Lung (tissue), 12 donors: ENCODE measurements around the gene ACSF2. TPM values are rescaled to one million over a fixed set of nuclear protein-coding genes. Genes with fewer than 3 reads are reported as not detected.

Source experiments
- ATAC-seq: fragments of 200-7000 bp; cut with Tn5 transposase; one replicate; pipeline ENCODE4 v1.9.1; 2020; ENCODE audit warnings: moderate number of reproducible peaks; ENCODE audit not compliant: insufficient read depth, low FRiP score
- DNase-seq, 3 donors: peaks; one replicate each; pipeline ENCODE4 v3.0.0-alpha.2; 2013 to 2017
- H3K27ac ChIP-seq, 2 donors: one replicate each; pipeline ENCODE4 v1.5.1; 2013; ENCODE audit warnings: mild to moderate bottlenecking in 2 of 2, moderate library complexity in 2 of 2, control low read depth in 1 of 2, inconsistent platforms in 1 of 2, low read depth in 1 of 2, low read length in 1 of 2
- H3K27me3 ChIP-seq, 3 donors: one replicate each; pipeline ENCODE4 v1.5.1; 2013; ENCODE audit warnings: low read length in 2 of 3; ENCODE audit not compliant: control insufficient read depth in 3 of 3, insufficient read depth in 3 of 3
- H3K36me3 ChIP-seq, 4 donors: one replicate each; pipeline ENCODE4 v1.5.1; 2013; ENCODE audit warnings: low read length in 4 of 4, mild to moderate bottlenecking in 1 of 4, moderate library complexity in 1 of 4; ENCODE audit not compliant: control insufficient read depth in 4 of 4, insufficient read depth in 4 of 4
- H3K4me1 ChIP-seq, 5 donors: one replicate each; pipeline ENCODE4 v1.5.1; 2013; ENCODE audit warnings: low read length in 5 of 5, mild to moderate bottlenecking in 2 of 5, moderate library complexity in 1 of 5; ENCODE audit not compliant: control insufficient read depth in 5 of 5, insufficient read depth in 5 of 5
- H3K4me3 ChIP-seq: one replicate; pipeline ENCODE4 v1.5.1; 2013; ENCODE audit warnings: mild to moderate bottlenecking, control low read depth, moderate library complexity
- H3K9ac ChIP-seq, 2 donors: one replicate each; pipeline ENCODE4 v1.5.1; 2013; ENCODE audit warnings: low read length in 2 of 2, control low read depth in 1 of 2; ENCODE audit not compliant: insufficient read depth in 1 of 2
- H3K9me3 ChIP-seq, 4 donors: one replicate each; pipeline ENCODE4 v1.5.1; 2013; ENCODE audit warnings: low read length in 3 of 4, mild to moderate bottlenecking in 1 of 4, moderate library complexity in 1 of 4; ENCODE audit not compliant: control insufficient read depth in 4 of 4, insufficient read depth in 3 of 4
- WGBS, 2 donors: extraction: QIAGEN DNeasy Blood & Tissue Kit; methylation state at CpG; one replicate each; pipeline ENCODE4 v1.1.7; 2013; 5-methylcytosine and 5-hydroxymethylcytosine counted together
- polyA plus RNA-seq, 2 donors: library from polyadenylated mRNA; stranded (reverse); fragments of 200-250 nt; gene quantifications; one replicate each; pipeline ENCODE4 v1.2.1, GENCODE V29; 2013
- total RNA-seq, 2 donors: library from RNA; depleted of rRNA in 1 of 2; stranded (reverse); fragments of >200 nt in 1 of 2; gene quantifications; one replicate each; pipeline ENCODE4 v1.2.1, GENCODE V29; 2014 to 2021
- TF ChIP-seq, protein P1 (sequence below): IDR thresholded peaks from 2 replicates; pipeline ENCODE4 v1.5.1; 2012; ENCODE audit warnings: mild to moderate bottlenecking; ENCODE audit errors: control extremely low read depth, extremely low read depth
- donor health status: control.
- donor health status: control.
- donor health status: Bipolar disorder and iron deficiency.
- donor health status: healthy.
- donor health status: DM: yes; HTN: yes; CAD: no.

ACSF2 gene
- total and polyA plus RNA-seq, 4 donors = 23.5 to 79.2 (median 70.9) TPM

GRCh38 chr17:50520483-50520882 lies 94.5 kb downstream of the ACSF2 start:
- Histone ChIP-seq H3K4me3 (no peak overlapping the region), H3K9me3 (no peaks in the 10 kb centered on the region), H3K36me3 (peaks cover 0 to 2% (median 0%) of the 10 kb centered on the region in 4 donors), H3K9ac (no peak overlapping the region), H3K27ac (no peak overlapping the region), H3K4me1 (peaks cover 0 to 12% (median 0%) of the 10 kb centered on the region in 5 donors), H3K27me3 (no peaks in the 10 kb centered on the region)
- 79% methylated on average over 2 of the region's 2 CpGs for WGBS, 2 donors
- ATAC-seq = no peak
- TF ChIP-seq, protein P1, sequence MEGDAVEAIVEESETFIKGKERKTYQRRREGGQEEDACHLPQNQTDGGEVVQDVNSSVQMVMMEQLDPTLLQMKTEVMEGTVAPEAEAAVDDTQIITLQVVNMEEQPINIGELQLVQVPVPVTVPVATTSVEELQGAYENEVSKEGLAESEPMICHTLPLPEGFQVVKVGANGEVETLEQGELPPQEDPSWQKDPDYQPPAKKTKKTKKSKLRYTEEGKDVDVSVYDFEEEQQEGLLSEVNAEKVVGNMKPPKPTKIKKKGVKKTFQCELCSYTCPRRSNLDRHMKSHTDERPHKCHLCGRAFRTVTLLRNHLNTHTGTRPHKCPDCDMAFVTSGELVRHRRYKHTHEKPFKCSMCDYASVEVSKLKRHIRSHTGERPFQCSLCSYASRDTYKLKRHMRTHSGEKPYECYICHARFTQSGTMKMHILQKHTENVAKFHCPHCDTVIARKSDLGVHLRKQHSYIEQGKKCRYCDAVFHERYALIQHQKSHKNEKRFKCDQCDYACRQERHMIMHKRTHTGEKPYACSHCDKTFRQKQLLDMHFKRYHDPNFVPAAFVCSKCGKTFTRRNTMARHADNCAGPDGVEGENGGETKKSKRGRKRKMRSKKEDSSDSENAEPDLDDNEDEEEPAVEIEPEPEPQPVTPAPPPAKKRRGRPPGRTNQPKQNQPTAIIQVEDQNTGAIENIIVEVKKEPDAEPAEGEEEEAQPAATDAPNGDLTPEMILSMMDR = no peak
- DNase-seq = no peak

DNA sequence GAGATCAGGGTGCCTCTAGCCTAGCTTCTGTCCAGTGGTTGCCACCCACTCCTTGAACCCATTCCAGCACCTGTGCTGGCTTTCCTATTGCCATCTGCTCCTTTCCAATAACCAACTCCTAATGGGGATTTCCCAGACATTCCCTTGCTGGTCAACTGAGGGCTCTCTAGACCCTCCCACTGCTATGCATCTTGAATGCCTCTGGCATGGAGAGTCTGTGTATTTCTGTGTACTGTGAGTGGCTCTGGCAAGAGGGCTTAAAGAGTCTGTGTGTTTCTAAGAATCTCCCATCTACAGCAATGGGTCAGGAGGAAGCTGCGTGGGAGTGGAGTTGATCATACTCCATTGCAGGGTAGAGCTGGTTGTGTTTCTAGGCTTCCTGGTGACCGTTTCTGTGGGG lies 95.5 kb downstream of the ACSF2 start:
- Histone ChIP-seq H3K4me1 (peaks cover 0 to 12% (median 0%) of the 10 kb centered on the region in 5 donors), H3K36me3 (peaks cover 0 to 2% (median 0%) of the 10 kb centered on the region in 4 donors), H3K4me3 (no peak overlapping the region), H3K27ac (no peak overlapping the region), H3K27me3 (no peaks in the 10 kb centered on the region), H3K9me3 (no peaks in the 10 kb centered on the region), H3K9ac (no peak overlapping the region)
- WGBS, 2 donors = 58 to 73% methylated on average over 2 of the region's 2 CpGs
- TF ChIP-seq, protein P1 = no peak
- no peak for ATAC-seq
- no peak for DNase-seq

- peaks cover 0 to 12% (median 0%) of the 10 kb centered on the region in 5 donors for H3K4me1 ChIP-seq
- H3K4me3 ChIP-seq = no peak overlapping the region
- WGBS, 2 donors = 93% methylated on average over 10 of the region's 10 CpGs
- no peak overlapping the region for H3K9ac ChIP-seq
- H3K36me3 ChIP-seq = peaks cover 0 to 2% (median 0%) of the 10 kb centered on the region in 4 donors
- no peak for DNase-seq
- TF ChIP-seq, protein P1 = no peak
- H3K27me3 ChIP-seq = no peaks in the 10 kb centered on the region
- H3K9me3 ChIP-seq = no peaks in the 10 kb centered on the region
- no peak overlapping the region for H3K27ac ChIP-seq
- no peak for ATAC-seq
Measured at GRCh38 chr17:50522766-50523165, 96.7 kb downstream of the ACSF2 start.

DNA sequence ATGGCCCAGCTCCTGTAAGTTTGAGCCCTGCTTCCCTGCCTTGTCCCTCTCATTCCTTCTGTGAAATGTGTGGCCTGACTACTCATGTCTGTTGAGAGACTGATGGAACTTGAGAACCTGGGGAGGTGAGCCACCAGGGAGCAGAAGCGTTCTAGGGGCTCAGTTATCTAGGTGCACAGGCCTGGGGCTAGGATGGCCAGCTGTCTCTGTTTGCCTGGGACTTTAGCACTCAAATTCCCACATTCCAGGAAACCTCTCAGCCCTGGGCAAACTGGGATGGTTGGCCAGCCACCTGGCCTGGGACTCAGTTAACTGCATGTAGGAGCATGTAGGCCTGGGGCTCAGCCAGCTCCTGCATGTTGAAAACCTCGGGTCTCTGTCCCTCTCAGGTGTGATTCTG lies 97.2 kb downstream of the ACSF2 start:
- DNase-seq (no peak), ATAC-seq (no peak)
- Histone ChIP-seq H3K27me3 (no peaks in the 10 kb centered on the region), H3K36me3 (peaks cover 0 to 2% (median 0%) of the 10 kb centered on the region in 4 donors), H3K9ac (no peak overlapping the region), H3K4me1 (peaks cover 0 to 8% (median 0%) of the 10 kb centered on the region in 5 donors), H3K4me3 (no peak overlapping the region), H3K9me3 (no peaks in the 10 kb centered on the region), H3K27ac (no peak overlapping the region)
- WGBS, 2 donors = 82 to 91% methylated on average over 2 of the region's 2 CpGs
- TF ChIP-seq, protein P1 = no peak
